Fibroblast of skin of scalp (primary cell): ENCODE data around the gene SUMO2.
A peak's percentile ranks its signal among the peaks of the same experiment; 100 is the strongest.
"Not testable (repeated sequence)": the region's sequence is repeated elsewhere in the genome, so short reads cannot be mapped to it uniquely, and the experiment has no call there.

ENCODE experiments used
- DNase-seq: peaks from one replicate; pipeline ENCODE4 v3.0.0-alpha.2; 2013

SUMO2 gene

DNA sequence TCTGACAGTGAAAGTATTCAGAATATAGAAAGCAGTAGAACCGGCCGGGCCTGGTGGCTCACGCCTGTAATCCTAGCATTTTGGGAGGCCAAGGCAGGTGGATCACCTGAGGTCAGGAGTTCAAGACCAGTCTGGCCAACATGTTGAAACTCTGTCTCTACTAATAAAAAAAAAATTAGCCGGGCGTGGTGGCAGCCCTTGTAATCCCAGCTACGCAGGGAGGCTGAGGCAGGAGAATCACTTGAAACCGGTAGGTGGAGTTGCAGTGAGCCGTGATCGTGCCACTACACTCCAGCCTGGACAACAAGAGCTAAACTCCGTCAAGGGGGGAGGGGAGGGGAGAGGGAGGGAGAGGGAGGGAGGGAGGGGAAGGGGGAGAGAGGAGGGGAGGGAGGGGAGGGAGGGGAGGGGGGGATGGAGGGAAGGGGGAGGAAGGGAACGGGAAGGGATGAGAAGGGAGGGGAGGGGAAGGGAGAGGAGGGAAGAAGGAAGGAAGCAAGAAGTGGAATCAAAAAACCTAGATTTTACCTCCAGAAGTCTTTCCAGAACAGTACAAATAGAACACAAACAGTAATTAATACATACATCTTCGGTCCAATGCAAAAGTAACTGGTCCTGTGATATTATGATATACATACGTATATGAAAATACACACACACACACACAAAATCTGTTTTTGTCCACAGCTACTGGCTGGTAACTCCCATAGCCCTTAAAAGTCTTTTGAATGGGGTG is 40.4 kb downstream of the SUMO2 start:
- DNase-seq: no peak

- no peak for DNase-seq
Measured at GRCh38 chr17:75138519-75138918, 44.2 kb downstream of the SUMO2 start.

DNA sequence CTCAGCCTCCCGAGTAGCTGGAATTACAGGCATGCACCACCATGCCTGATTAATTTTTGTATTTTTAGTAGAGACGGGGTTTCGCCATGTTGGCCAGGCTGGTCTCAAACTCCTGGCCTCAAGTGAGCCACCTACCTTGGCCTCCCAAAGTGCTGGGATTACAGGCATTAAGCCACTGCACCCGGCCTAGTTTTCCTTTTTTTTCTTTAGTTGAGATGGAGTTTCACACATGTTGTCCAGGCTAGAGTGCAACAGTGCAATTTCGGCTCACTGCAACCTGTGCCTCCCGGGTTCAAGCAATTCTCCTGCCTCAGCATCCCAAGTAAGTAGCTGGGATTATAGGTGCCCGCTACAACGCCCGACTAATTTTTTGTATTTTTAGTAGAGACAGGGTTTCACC is 45.0 kb downstream of the SUMO2 start:
- DNase-seq: not testable (repeated sequence)

DNA sequence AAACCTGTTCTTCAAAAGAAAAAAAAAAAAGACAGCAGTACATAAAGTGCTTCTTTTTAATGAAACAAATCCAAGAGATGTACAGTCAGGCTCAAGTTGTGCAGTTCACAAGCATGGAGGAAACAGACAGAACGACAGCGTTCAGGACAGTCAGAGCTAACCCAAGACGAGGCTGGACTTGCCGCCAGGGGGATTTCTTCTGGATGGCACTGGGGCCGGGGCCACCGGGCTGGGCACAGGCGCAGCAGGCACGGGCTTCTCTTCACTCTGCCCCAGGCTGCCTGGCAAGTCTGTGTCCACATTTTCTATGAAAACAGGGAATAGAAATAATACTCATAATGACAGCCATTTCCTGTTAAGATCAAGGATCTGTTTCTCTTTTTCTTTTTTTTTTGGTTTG is 46.8 kb downstream of the SUMO2 start:
- DNase-seq: no peak

DNA sequence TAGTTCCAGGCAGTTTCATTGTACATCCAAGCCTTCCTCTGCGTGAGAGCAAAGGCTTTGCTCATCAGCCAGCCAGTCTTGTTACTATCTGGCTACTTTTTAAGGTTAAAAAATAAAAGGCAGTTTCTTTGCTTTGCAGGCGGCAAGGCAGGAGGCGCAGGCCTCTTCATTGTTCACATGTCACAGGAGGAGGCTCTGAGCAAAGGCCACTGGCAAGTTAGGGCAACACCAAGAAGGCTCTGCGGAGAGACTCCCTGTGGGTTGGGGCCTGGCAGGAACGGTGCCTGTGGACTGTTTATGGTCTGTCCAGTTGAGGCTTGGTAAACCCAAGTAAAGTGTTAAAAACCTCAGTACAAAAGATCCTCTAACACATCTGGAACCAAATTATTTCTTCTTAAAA is 47.3 kb downstream of the SUMO2 start:
- DNase-seq: no peak

- DNase-seq: not testable (repeated sequence)
Measured at GRCh38 chr17:75133607-75134347, 49.0 kb downstream of the SUMO2 start.

DNA sequence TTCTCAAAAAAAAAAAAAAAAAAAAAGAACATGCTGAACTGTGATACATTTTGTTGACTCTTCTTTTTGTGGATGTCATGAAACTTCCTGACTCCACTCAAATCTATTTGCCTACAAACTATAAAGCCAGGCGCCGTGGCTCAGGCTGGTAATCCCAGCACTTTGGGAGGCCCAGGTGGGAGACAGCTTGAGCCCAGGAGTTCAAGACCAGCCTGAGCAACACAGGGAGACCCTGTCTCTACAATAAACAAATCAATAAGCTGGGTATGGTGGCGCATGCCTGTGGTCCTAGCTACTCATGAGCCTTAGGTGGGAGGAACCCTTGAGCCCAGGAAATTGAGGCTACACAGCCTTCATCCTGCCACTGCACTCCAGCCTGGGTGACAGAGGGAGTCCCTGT is 49.8 kb downstream of the SUMO2 start:
- no peak for DNase-seq

DNA sequence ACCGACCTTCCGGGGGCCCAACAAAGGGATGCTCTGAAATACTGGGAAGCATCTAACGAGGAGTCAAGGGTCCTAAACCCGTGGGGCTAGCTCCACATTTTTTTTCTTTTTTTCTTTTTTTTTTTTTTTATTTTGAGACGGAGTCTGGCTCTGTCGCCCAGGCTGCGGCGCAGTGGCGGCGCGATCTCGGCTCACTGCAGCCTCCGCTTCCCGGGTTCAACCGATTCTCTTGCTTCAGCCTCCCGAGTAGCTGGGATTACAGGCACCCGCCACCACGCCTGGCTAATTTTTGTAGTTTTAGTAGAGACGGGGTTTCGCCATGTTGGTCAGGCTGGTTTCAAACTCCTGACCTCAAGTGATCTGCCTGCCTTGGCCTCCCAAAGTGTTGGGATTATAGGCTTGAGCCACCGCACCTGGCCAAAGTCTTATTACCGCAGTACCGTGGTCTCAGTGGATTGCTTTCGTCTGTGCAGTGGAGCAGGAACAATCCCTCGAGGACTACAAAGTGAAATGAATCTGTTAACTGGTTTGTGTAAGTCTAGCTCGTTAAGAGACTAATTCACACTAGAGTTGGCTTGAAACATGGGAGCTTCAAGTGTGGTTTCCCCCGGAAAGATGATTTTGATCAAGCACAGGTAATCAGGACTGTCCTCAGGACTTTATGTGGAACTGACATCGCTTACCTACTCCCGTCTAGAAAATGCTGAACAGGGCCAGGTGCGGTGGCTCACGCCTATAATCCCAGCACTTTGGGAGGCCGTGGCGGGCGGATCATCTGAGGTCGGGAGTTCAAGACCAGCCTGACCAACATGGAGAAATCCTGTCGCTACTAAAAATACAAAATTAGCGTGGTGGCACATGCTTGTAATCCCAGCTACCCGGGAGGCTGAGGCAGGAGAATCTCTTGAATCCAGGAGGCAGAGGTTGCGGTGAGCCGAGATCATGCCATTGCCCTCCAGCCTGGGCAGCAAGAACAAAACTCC is 50.5 kb downstream of the SUMO2 start:
- DNase-seq: not testable (repeated sequence)

DNA sequence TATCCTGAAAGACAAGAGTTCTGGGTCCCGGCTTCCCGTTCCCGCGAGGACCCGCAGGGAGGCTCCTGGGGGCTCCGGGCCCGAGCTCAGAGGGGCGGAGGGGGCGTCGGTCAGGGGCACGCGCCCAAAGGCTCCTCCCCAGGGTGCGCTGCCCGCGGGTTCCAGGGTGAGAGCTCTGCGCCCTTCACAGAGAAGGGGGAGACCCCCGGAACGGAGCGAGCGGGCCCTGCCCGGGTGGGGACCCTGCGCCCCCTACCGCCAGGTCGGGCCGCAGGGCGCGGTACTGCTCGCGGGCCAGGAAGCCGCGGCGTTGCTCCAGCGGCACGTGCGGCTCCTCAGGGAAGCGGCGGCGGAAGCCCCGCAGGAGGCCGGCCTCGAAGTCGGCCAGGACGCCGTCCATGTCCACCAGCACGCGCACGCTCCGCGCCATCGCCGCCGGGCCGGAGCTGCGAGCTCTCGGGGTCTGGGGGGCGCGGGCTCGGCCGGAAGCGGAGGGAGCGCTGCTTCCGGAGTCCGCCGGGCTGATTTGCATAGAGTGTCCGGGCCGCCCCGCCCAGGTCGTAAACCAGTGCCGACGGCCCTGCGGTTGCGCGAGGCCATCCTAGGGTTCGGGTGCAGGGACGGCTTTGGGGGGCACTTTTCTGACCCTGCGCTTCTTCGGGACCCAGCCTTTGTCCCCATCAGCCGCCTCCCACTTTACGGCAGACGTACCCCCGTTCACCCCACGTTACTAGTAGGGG is 51.3 kb downstream of the SUMO2 start, which contains the start of gene NT5C:
NT5C (minus strand) TSS at position 465 of the 740 bp plus-strand sequence; CDS start at position 430, 35 bp downstream.
- peak; percentile 85 for DNase-seq

GRCh38 chr17:75130632-75131277 is 52.0 kb downstream of the SUMO2 start:
- peak; percentile 72 for DNase-seq

DNA sequence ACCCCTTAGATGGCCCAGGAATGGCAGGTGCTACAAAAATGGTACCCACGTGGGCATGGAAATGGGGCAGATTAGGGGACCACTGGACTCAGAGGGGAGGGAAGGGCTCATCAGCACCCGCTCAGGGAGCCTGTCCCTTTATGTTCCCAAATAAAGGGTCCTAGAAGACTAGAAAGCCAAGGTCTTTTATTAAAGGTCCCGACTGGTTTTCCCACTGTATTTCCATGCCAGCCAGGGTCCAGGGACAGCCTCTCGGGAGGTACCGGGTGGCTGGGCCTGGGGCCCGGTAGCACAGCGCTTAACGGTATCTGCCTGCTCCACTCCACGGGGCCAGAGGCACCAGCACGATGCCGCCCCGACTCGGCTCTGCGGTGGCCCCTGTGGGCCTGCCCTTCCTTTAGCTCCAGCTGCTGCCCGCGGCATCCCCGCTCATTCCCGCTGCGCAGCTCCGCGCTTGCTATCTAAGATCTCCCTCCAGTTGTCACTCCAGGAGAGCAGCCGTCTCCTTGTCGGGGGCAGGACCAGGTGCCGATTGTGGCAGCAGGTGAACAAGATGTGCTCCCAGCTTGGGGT is 52.6 kb downstream of the SUMO2 start:
- no peak for DNase-seq

DNA sequence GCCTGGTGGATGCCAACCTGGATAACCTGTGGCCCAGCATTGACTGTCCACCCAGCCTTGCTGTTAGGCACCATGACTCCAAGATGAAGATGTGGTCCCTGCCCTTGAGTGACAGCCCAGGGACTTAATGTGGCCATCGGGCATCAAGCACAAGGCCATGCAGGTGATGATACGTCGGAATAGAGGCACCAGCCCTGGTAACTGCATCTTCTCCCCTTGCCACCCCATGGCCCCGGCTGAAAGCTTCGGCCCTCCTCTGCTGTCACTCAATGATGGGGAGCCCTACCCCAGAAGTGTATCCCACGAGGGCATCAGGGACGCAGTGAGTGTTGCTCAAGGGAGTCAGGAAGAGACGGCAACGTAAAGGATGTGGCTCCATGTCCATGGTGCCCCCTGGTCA is 53.2 kb downstream of the SUMO2 start:
- DNase-seq: no peak

- no peak for DNase-seq
Measured at GRCh38 chr17:75128694-75129505, 53.9 kb downstream of the SUMO2 start.

GRCh38 chr17:75127936-75128335 is 54.8 kb downstream of the SUMO2 start:
- not testable (repeated sequence) for DNase-seq

GRCh38 chr17:75126954-75127353 is 55.8 kb downstream of the SUMO2 start:
- DNase-seq: no peak

GRCh38 chr17:75125984-75126383 is 56.8 kb downstream of the SUMO2 start:
- DNase-seq: no peak

GRCh38 chr17:75124819-75125162 is 58.0 kb downstream of the SUMO2 start:
- DNase-seq: no peak

DNA sequence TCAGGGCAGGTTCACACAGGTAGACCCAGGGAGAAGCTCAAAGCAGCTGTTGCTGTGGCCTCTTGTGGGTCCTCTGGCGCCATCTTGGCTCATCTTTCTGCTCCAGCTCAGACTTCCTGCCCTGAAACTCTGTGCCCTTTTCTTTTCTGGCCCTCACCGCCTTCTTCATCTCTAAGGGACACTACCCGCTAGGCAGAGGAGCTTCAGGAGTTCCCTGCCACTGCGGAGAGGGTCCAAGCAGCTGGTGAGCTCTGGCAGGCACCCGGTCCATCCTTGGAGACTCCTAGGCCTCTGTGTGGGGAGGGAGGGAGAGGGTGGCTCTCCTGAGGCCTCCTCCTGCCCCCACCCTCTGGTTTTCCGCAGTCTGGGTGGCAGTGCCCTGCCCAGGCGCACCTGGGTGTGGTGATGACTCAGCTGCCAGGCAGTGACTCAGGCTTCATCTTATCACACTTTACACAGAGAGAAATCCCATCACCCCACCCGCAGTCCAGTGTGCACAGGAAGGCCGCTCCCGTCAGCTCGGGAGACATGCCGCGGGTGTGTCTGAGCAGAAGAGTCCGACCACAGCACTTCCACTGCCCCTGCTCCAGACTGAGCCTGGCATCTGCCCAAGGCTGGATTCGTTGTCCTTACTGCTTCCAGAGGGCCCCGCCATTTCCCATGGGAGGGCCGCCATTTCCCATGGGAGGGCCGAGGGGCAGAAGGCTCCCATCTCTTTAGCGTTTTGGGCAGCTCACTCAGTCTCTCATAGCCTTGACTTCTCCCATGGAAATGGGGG is 58.5 kb downstream of the SUMO2 start:
- DNase-seq: peak; percentile 24

- no peak for DNase-seq
Measured at GRCh38 chr17:75118307-75118706, 64.5 kb downstream of the SUMO2 start.

GRCh38 chr17:75116737-75117136 is 66.0 kb downstream of the SUMO2 start:
- no peak for DNase-seq
